ENCODE measurements around the gene HES1. TPM values are rescaled to one million over a fixed set of nuclear protein-coding genes. Genes with fewer than 3 reads are reported as not detected.

HES1 gene
- total RNA-seq, 1 donor from 2014 or later = 66.5 TPM

DNA sequence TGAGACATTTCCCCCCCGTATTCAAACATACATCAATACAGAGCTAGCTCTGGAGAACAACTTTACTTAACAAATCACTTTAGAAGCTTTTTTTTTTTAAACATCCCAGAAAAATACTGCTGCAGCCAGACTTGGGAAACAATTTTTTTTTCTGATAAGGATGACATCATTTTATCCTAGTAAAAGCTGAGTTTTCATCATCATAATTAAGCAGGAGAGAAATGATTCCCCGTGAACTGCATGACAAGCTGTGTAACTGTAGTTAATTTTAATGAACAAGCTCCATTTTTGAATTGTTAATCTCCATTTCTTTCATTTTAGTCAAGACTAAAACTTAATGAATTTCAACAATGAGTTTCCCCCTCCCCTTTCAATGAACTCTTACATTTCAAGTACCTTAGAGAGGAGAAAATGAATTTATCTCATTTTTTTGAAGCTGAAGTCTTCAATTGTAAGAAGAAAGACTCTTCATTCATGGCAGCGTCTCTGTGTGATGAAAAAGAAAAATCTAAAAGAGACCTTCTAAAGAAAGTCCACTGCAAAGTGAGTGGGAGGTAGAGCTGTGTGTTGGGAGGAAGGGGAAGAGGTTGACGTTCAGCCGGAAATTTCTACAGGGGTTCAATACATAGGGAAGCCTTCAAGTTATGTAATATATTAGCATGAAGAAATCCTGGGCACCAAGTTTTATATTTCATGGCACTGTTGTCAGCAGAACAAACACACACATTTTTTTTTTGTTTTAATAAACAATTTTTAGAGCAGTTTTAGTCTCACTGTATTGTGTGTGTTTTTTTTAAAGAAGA, 31.7 kb downstream of the HES1 start:
- no peaks in the 10 kb centered on the region for H4K20me1 ChIP-seq (ENCODE audit: low read depth)
- peak overlapping the region; percentile 30 for H3K4me2 ChIP-seq
- H3K9ac ChIP-seq = no peak overlapping the region
- no peak overlapping the region for H2AFZ ChIP-seq (replicated peaks)
- no peaks in the 10 kb centered on the region for H3K9me3 ChIP-seq (ENCODE audit: low read depth)
- peaks cover 52% of the 10 kb centered on the region for H3K4me1 ChIP-seq
- H3K27ac ChIP-seq = no peak overlapping the region
- peaks cover 24% of the 10 kb centered on the region for H3F3A ChIP-seq (ENCODE audit: low read depth)
- DNase-seq (ENCODE audit: low spot score) = no peak
- Mint-ChIP-seq H3K4me3 (no peak overlapping the region), H3K9me3 (peaks cover 7% of the 10 kb centered on the region), H3K36me3 (no peaks in the 10 kb centered on the region), H3K27me3 (ENCODE audit: insufficient read depth, low read depth) (peaks cover 20% of the 10 kb centered on the region), H3K4me1 (peaks cover 46% of the 10 kb centered on the region), H3K27ac (peak overlapping the region; percentile 32)
- peaks cover under 1% of the 10 kb centered on the region for H3K27me3 ChIP-seq
- no peaks in the 10 kb centered on the region for H3K36me3 ChIP-seq
- no peak overlapping the region for H3K4me3 ChIP-seq
- TF ChIP-seq CTCF (IDR thresholded peaks at IDR 0.05) = no peak
- no peaks in the 10 kb centered on the region for H3K79me2 ChIP-seq (ENCODE audit: low read depth)

GRCh38 chr3:194168994-194169393, 33.0 kb downstream of the HES1 start:
- H3K9me3 ChIP-seq (ENCODE audit: low read depth) = no peaks in the 10 kb centered on the region
- H2AFZ ChIP-seq (replicated peaks) = no peak overlapping the region
- no peak for TF ChIP-seq EZH2 (IDR thresholded peaks at IDR 0.05)
- Mint-ChIP-seq H3K9me3 (peaks cover 7% of the 10 kb centered on the region), H3K36me3 (no peaks in the 10 kb centered on the region), H3K4me1 (peaks cover 46% of the 10 kb centered on the region), H3K27me3 (ENCODE audit: insufficient read depth, low read depth) (peaks cover 20% of the 10 kb centered on the region), H3K4me3 (peak overlapping the region; percentile 11), H3K27ac (no peak overlapping the region)
- no peaks in the 10 kb centered on the region for H3K27me3 ChIP-seq
- H3K79me2 ChIP-seq (ENCODE audit: low read depth) = no peaks in the 10 kb centered on the region
- H3K27ac ChIP-seq = no peak overlapping the region
- H3K4me1 ChIP-seq = peaks cover 46% of the 10 kb centered on the region
- H3K4me3 ChIP-seq = no peak overlapping the region
- no peaks in the 10 kb centered on the region for H4K20me1 ChIP-seq (ENCODE audit: low read depth)
- no peak overlapping the region for H3K9ac ChIP-seq
- H3K4me2 ChIP-seq = no peak overlapping the region
- no peaks in the 10 kb centered on the region for H3K36me3 ChIP-seq
- DNase-seq (ENCODE audit: low spot score) = no peak
- H3F3A ChIP-seq (ENCODE audit: low read depth) = peaks cover 24% of the 10 kb centered on the region

DNA sequence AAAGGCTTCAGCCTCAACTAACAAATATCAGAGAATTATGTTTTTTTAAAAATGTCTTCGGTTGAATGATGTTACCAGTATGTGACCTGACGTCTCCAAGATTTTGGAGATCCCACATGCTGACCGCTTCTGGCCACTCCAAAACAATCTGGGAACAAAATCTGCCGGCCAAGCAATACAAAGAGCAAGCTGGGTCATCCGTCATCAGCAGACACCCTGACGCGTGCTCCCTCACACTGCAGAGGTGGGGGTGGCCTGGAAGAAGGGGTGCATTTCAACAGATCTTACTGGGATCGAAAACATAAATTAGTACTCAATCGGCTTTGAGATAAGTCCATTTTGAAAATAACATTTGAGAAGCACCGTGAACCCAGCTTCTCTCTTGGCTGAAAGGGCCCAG, 33.6 kb downstream of the HES1 start:
- Histone ChIP-seq H3K4me1 (peaks cover 43% of the 10 kb centered on the region), H3F3A (ENCODE audit: low read depth) (peaks cover 24% of the 10 kb centered on the region), H3K79me2 (ENCODE audit: low read depth) (no peaks in the 10 kb centered on the region), H3K4me3 (no peak overlapping the region), H3K4me2 (no peak overlapping the region), H3K9me3 (ENCODE audit: low read depth) (no peaks in the 10 kb centered on the region), H3K9ac (no peak overlapping the region), H3K36me3 (no peaks in the 10 kb centered on the region), H2AFZ (replicated peaks) (no peak overlapping the region), H3K27me3 (no peaks in the 10 kb centered on the region), H3K27ac (no peak overlapping the region), H4K20me1 (ENCODE audit: low read depth) (no peaks in the 10 kb centered on the region)
- TF ChIP-seq EZH2 (IDR thresholded peaks at IDR 0.05) = no peak
- no peak for TF ChIP-seq CTCF (IDR thresholded peaks at IDR 0.05)
- no peak for TF ChIP-seq EZH2phosphoT487 (IDR thresholded peaks at IDR 0.05)
- no peak overlapping the region for H3K27ac Mint-ChIP-seq
- DNase-seq (ENCODE audit: low spot score) = no peak
- H3K36me3 Mint-ChIP-seq = no peaks in the 10 kb centered on the region
- no peak overlapping the region for H3K4me3 Mint-ChIP-seq
- H3K27me3 Mint-ChIP-seq (ENCODE audit: insufficient read depth, low read depth) = peaks cover 18% of the 10 kb centered on the region
- peaks cover 46% of the 10 kb centered on the region for H3K4me1 Mint-ChIP-seq
- H3K9me3 Mint-ChIP-seq = peaks cover 7% of the 10 kb centered on the region

GRCh38 chr3:194170793-194171192, 34.8 kb downstream of the HES1 start:
- Mint-ChIP-seq H3K36me3 (no peaks in the 10 kb centered on the region), H3K27me3 (ENCODE audit: insufficient read depth, low read depth) (peaks cover 20% of the 10 kb centered on the region), H3K9me3 (peaks cover 7% of the 10 kb centered on the region), H3K4me3 (no peak overlapping the region), H3K4me1 (peaks cover 39% of the 10 kb centered on the region), H3K27ac (no peak overlapping the region)
- H3K36me3 ChIP-seq = no peaks in the 10 kb centered on the region
- H3K27ac ChIP-seq = no peak overlapping the region
- H3K79me2 ChIP-seq (ENCODE audit: low read depth) = no peaks in the 10 kb centered on the region
- H3K9ac ChIP-seq = no peak overlapping the region
- no peak overlapping the region for H3K4me2 ChIP-seq
- no peak overlapping the region for H3K4me3 ChIP-seq
- peaks cover 27% of the 10 kb centered on the region for H3F3A ChIP-seq (ENCODE audit: low read depth)
- no peak for TF ChIP-seq CTCF (IDR thresholded peaks at IDR 0.05)
- no peak for TF ChIP-seq EZH2 (IDR thresholded peaks at IDR 0.05)
- no peaks in the 10 kb centered on the region for H3K27me3 ChIP-seq
- H3K9me3 ChIP-seq (ENCODE audit: low read depth) = no peaks in the 10 kb centered on the region
- no peak for DNase-seq (ENCODE audit: low spot score)
- H3K4me1 ChIP-seq = peaks cover 41% of the 10 kb centered on the region
- no peak overlapping the region for H2AFZ ChIP-seq (replicated peaks)
- H4K20me1 ChIP-seq (ENCODE audit: low read depth) = no peaks in the 10 kb centered on the region

All from neural progenitor cell (in vitro differentiated cells).